GM23338 (cell line): ENCODE data around the gene SMCR8. TPM values are rescaled to one million over a fixed set of nuclear protein-coding genes. Genes with fewer than 3 reads are reported as not detected.

Source experiments
- ATAC-seq: fragments of 200-7000 bp; cut with Tn5 transposase; 3 replicates; pipeline ENCODE4 v1.9.1; 2020
- DNase-seq: peaks from one replicate; pipeline ENCODE4 v3.0.0-alpha.2; 2015; ENCODE audit warnings: low spot score
- H2AFZ ChIP-seq: fragments of 200-600 bp; sonication (generic); 2 replicates; pipeline ENCODE4 v1.8.0; 2016; ENCODE audit warnings: antibody characterized with exemption, mild to moderate bottlenecking, moderate library complexity
- H3F3A ChIP-seq: fragments of 200-600 bp; sonication (generic); replicated peaks from 2 replicates; pipeline ENCODE4 v1.8.0; 2017; ENCODE audit warnings: antibody characterized with exemption, mixed run types, low read depth
- H3K27ac ChIP-seq: fragments of 200-600 bp; sonication (generic); 2 replicates; pipeline ENCODE4 v1.6.1; 2016; ENCODE audit warnings: low read depth
- H3K27me3 ChIP-seq: fragments of 200-600 bp; sonication (generic); 2 replicates; pipeline ENCODE4 v1.8.0; 2016; ENCODE audit warnings: mild to moderate bottlenecking, mixed run types, moderate library complexity; ENCODE audit not compliant: insufficient read depth
- H3K36me3 ChIP-seq: fragments of 200-600 bp; sonication (generic); 2 replicates; pipeline ENCODE4 v1.8.0; 2016; ENCODE audit warnings: mild to moderate bottlenecking; ENCODE audit not compliant: insufficient read depth
- H3K4me1 ChIP-seq: fragments of 200-600 bp; sonication (generic); 2 replicates; pipeline ENCODE4 v1.8.0; 2016; ENCODE audit warnings: mild to moderate bottlenecking, moderate library complexity; ENCODE audit not compliant: insufficient read depth
- H3K4me2 ChIP-seq: fragments of 200-600 bp; sonication (generic); 2 replicates; pipeline ENCODE4 v1.7.1; 2017; ENCODE audit warnings: mixed run types
- H3K4me3 ChIP-seq: fragments of 200-600 bp; sonication (generic); 2 replicates; pipeline ENCODE4 v1.6.1; 2016; ENCODE audit warnings: mixed run types
- H3K79me2 ChIP-seq: fragments of 200-600 bp; sonication (generic); replicated peaks from 2 replicates; pipeline ENCODE4 v1.8.0; 2017; ENCODE audit warnings: mild to moderate bottlenecking; ENCODE audit not compliant: insufficient read depth
- H3K9me2 ChIP-seq: fragments of 200-600 bp; sonication (generic); 2 replicates; pipeline ENCODE4 v1.8.0; 2017; ENCODE audit not compliant: insufficient read depth
- H4K20me1 ChIP-seq: fragments of 200-600 bp; sonication (generic); replicated peaks from 2 replicates; pipeline ENCODE4 v1.8.0; 2017; ENCODE audit warnings: mild to moderate bottlenecking; ENCODE audit not compliant: insufficient read depth
- H3K27ac Mint-ChIP-seq: 2 replicates; pipeline ENCODE4 v1.8.0; 2020; ENCODE audit warnings: inconsistent platforms, mild to moderate bottlenecking, moderate library complexity, mixed read lengths
- H3K27me3 Mint-ChIP-seq: 3 replicates; pipeline ENCODE4 v1.8.0; 2022; ENCODE audit warnings: low read depth, mild to moderate bottlenecking, moderate library complexity, mixed read lengths, inconsistent platforms; ENCODE audit not compliant: insufficient read depth, poor library complexity
- H3K36me3 Mint-ChIP-seq: 3 replicates; pipeline ENCODE4 v1.8.0; 2021; ENCODE audit warnings: low read depth, mild to moderate bottlenecking, inconsistent platforms, moderate library complexity, mixed read lengths
- H3K4me1 Mint-ChIP-seq: 3 replicates; pipeline ENCODE4 v1.8.0; 2020; ENCODE audit warnings: mild to moderate bottlenecking, inconsistent platforms, mixed read lengths
- H3K4me3 Mint-ChIP-seq: 3 replicates; pipeline ENCODE4 v1.8.0; 2021; ENCODE audit warnings: moderate library complexity, mild to moderate bottlenecking, inconsistent platforms, mixed read lengths
- H3K9me3 Mint-ChIP-seq: 3 replicates; pipeline ENCODE4 v1.8.0; 2020; ENCODE audit warnings: moderate library complexity, mild to moderate bottlenecking, inconsistent platforms, mixed read lengths
- CTCF ChIP-seq, 2 experiments: fragments of 200-600 bp in 1 of 2; sonication (generic) in 1 of 2; conservative IDR thresholded peaks; 2 replicates each; pipeline versions ENCODE4 v1.5.1 to v1.6.1; 2016 to 2017; ENCODE audit warnings: antibody characterized with exemption in 2 of 2, low read depth in 2 of 2, mild to moderate bottlenecking in 2 of 2, moderate library complexity in 1 of 2
- ETS1 ChIP-seq: IDR thresholded peaks from 2 replicates; pipeline ENCODE4 v1.6.1; 2016; ENCODE audit warnings: antibody characterized with exemption
- NANOG ChIP-seq: IDR thresholded peaks from 2 replicates; pipeline ENCODE4 v1.6.1; 2016; ENCODE audit warnings: antibody characterized with exemption, borderline replicate concordance
- POLR2AphosphoS5 ChIP-seq: IDR thresholded peaks from 2 replicates; pipeline ENCODE4 v1.6.1; 2016; ENCODE audit warnings: antibody characterized with exemption, low read depth
- REST ChIP-seq: IDR thresholded peaks from one replicate; pipeline ENCODE4 v1.6.1; 2018; ENCODE audit warnings: antibody characterized with exemption; ENCODE audit not compliant: unreplicated experiment
- STAT1 ChIP-seq: IDR thresholded peaks from one replicate; pipeline ENCODE4 v1.6.1; 2016; ENCODE audit warnings: antibody characterized with exemption; ENCODE audit not compliant: unreplicated experiment
- polyA plus RNA-seq: library from polyadenylated mRNA; unstranded; fragments of >200 nt; fragmentation: Nextera tagmentation; extraction: Ambion mirVana; gene quantifications from 2 replicates; pipeline ENCODE4 v1.2.1, GENCODE V29; 2016
- total RNA-seq: library from RNA; depleted of rRNA; stranded (reverse); fragments of >200 nt; shearing (Covaris generic); gene quantifications from 2 replicates; pipeline ENCODE4 v1.2.3, GENCODE V29; 2014

Gene SMCR8
- total and polyA plus RNA-seq, 2 experiments from 2014 or later, result 1.5 to 20.1 TPM

- no peak for TF ChIP-seq REST
- TF ChIP-seq STAT1, result no peak
- no peak for TF ChIP-seq POLR2AphosphoS5
Observed at GRCh38 chr17:18322522-18322921, 7.4 kb downstream of the SMCR8 start (continued).

GRCh38 chr17:18323007-18323406 lies 7.9 kb downstream of the SMCR8 start:
- Histone ChIP-seq H3K79me2 (peaks cover 24% of the 10 kb centered on the region), H4K20me1 (peaks cover 6% of the 10 kb centered on the region), H3K36me3 (no peaks in the 10 kb centered on the region), H3K27me3 (no peaks in the 10 kb centered on the region), H3K27ac (no peak overlapping the region), H3K4me2 (no peak overlapping the region), H3K9me2 (no peaks in the 10 kb centered on the region), H3K4me3 (no peak overlapping the region), H2AFZ (no peak overlapping the region), H3F3A (peaks cover 6% of the 10 kb centered on the region; the same call in 1 of the 2 replicates), H3K4me1 (no peaks in the 10 kb centered on the region; the same call in 1 of the 2 replicates)
- H3K27me3 Mint-ChIP-seq, result peaks cover 13% of the 10 kb centered on the region
- H3K27ac Mint-ChIP-seq, result no peak overlapping the region
- no peaks in the 10 kb centered on the region; the same call in 2 of the 3 replicates for H3K9me3 Mint-ChIP-seq
- peaks cover 8% of the 10 kb centered on the region; the same call in 2 of the 3 replicates for H3K4me1 Mint-ChIP-seq
- no peak overlapping the region; the same call in 2 of the 3 replicates for H3K4me3 Mint-ChIP-seq
- TF ChIP-seq NANOG (no peak), ETS1 (no peak), CTCF (conservative IDR thresholded peaks at IDR 0.05; ENCODE audit: low read depth in 2 of 2) (peak; percentile 20 to 31; a peak in 2 of 4 replicates), STAT1 (no peak)
- DNase-seq (no peak), ATAC-seq (no peak)
- peaks cover 39% of the 10 kb centered on the region for H3K36me3 Mint-ChIP-seq
